Prostate gland (tissue), 2 donors: ENCODE data around the gene CLIC3. TPM values are rescaled to one million over a fixed set of nuclear protein-coding genes. Genes with fewer than 3 reads are reported as not detected.

Experiments used
- DNase-seq: peaks from one replicate; pipeline ENCODE4 v3.0.0-alpha.2; 2019; ENCODE audit warnings: low spot score
- H3K27ac ChIP-seq, 2 donors: fragments of 200-600 bp; sonication (generic); 2 replicates each; pipeline ENCODE4 v1.5.1; 2017 to 2019
- H3K27me3 ChIP-seq: fragments of 200-600 bp; sonication (generic); replicated peaks from 2 replicates; pipeline ENCODE4 v1.5.1; 2019; ENCODE audit not compliant: insufficient read depth
- H3K36me3 ChIP-seq, 2 donors: fragments of 200-600 bp; sonication (generic); 1 replicate in 1 of 2; 2 replicates in 1 of 2; pipeline versions ENCODE4 v1.5.1 to v1.8.1; 2017 to 2019
- H3K4me1 ChIP-seq: fragments of 200-600 bp; sonication (generic); replicated peaks from 2 replicates; pipeline ENCODE4 v1.5.1; 2019
- H3K4me3 ChIP-seq, 2 donors: fragments of 200-600 bp; sonication (generic); 2 replicates each; pipeline ENCODE4 v1.5.1; 2017 to 2019
- H3K9me3 ChIP-seq: fragments of 200-600 bp; sonication (generic); 2 replicates; pipeline ENCODE4 v1.5.1; 2017
- CTCF ChIP-seq, 4 experiments: fragments of 200-600 bp in 2 of 4; fragments of 450-650 bp in 2 of 4; sonication (generic) in 2 of 4; IDR thresholded peaks; 1 replicate in 3 of 4; 2 replicates in 1 of 4; pipeline ENCODE4 v1.5.1; 2016 to 2019; ENCODE audit warnings: antibody characterized with exemption in 4 of 4, mild to moderate bottlenecking in 2 of 4, moderate library complexity in 2 of 4
- POLR2A ChIP-seq: fragments of 450-650 bp; IDR thresholded peaks from one replicate; pipeline ENCODE4 v1.6.1; 2016; ENCODE audit warnings: antibody characterized with exemption, mild to moderate bottlenecking
- POLR2AphosphoS5 ChIP-seq: sonication (generic); formaldehyde crosslinking; IDR thresholded peaks from one replicate; pipeline ENCODE4 v1.6.1; 2017; ENCODE audit warnings: antibody characterized with exemption
- WGBS: methylation state at CpG from one replicate; pipeline ENCODE4 v1.1.5; 2018; 5-methylcytosine and 5-hydroxymethylcytosine counted together
- intact Hi-C: fragments of 100-400 bp; cut with DNase I; formaldehyde crosslinking; loops from one replicate; pipeline ENCODE4 v1.14.2; 2022
- total RNA-seq, 2 donors: library from RNA; depleted of rRNA; stranded (reverse); fragments of >200 nt; gene quantifications; one replicate each; pipeline ENCODE4 v1.1.0, GENCODE V29; 2016

The CLIC3 gene
- total RNA-seq, 2 donors from 2014 or later = 4.2 to 6.7 TPM

DNA sequence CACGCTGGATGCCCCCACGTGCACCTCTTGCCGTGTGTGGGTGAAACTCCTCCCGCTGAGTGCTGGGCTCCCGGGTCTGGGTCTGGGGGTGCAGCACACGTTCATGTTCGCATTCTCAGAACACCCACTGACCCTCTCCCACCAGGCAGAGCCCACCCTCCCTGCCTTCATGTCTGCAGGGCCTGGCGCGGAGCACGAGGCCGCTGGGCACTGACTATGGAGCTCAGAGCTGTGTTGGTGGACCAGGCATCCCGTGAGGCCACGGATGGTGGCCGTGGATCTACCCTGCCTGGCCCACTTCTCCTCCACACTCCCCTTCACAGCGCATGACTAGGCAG lies 35.5 kb downstream of the CLIC3 start:
- Histone ChIP-seq H3K4me1 (peaks cover 9% of the 10 kb centered on the region), H3K36me3 (no peaks in the 10 kb centered on the region), H3K4me3 (no peak overlapping the region), H3K27me3 (no peaks in the 10 kb centered on the region), H3K27ac (peak overlapping the region; percentile 62 to 63), H3K9me3 (no peaks in the 10 kb centered on the region)
- DNase-seq = no peak
- 77% methylated on average over 15 of the region's 15 CpGs for WGBS
- no peak for TF ChIP-seq POLR2A
- TF ChIP-seq POLR2AphosphoS5 = no peak
- no peak for TF ChIP-seq CTCF (IDR thresholded peaks at IDR 0.05)
- intact Hi-C loops = no loop called here

DNA sequence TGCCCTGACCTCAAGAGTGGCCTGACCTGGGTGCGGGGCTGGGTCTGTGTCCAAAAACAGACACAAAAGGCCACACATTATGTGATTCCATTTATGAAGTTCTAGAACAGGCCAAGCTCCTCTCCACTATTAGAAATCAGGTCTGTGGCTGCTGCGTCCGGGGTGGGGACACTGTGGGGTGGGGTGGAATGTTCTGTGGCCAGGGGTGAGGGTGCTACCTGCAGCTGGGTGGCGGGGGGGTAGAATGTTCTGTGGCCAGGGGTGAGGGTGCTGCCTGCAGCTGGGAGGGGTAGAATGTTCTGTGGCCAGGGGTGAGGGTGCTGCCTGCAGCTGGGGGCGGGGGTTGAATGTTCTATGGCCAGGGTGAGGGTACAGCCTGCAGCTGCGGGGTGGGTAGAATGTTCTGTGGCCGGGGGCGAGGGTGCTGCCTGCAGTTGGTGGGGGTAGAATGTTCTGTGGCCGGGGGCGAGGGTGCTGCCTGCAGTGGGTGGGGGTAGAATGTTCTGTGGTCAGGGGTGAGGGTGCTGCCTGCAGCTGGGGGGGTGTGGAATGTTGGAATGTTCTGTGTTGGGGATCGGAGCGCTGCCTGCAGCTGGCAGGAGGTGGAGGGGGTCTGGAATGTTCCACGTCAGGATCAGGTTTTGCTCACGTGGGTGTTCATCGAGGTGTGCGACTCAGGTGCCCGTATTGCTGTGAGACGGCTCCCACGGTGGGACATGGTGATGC lies 36.0 kb downstream of the CLIC3 start:
- Histone ChIP-seq H3K27ac (no peak overlapping the region), H3K4me3 (no peak overlapping the region), H3K27me3 (no peaks in the 10 kb centered on the region), H3K36me3 (no peaks in the 10 kb centered on the region), H3K9me3 (no peaks in the 10 kb centered on the region), H3K4me1 (peaks cover 9% of the 10 kb centered on the region)
- TF ChIP-seq CTCF (IDR thresholded peaks at IDR 0.05) (no peak), POLR2AphosphoS5 (no peak), POLR2A (no peak)
- no peak for DNase-seq
- intact Hi-C loops = no loop called here
- WGBS = 82% methylated on average over 19 of the region's 19 CpGs

DNA sequence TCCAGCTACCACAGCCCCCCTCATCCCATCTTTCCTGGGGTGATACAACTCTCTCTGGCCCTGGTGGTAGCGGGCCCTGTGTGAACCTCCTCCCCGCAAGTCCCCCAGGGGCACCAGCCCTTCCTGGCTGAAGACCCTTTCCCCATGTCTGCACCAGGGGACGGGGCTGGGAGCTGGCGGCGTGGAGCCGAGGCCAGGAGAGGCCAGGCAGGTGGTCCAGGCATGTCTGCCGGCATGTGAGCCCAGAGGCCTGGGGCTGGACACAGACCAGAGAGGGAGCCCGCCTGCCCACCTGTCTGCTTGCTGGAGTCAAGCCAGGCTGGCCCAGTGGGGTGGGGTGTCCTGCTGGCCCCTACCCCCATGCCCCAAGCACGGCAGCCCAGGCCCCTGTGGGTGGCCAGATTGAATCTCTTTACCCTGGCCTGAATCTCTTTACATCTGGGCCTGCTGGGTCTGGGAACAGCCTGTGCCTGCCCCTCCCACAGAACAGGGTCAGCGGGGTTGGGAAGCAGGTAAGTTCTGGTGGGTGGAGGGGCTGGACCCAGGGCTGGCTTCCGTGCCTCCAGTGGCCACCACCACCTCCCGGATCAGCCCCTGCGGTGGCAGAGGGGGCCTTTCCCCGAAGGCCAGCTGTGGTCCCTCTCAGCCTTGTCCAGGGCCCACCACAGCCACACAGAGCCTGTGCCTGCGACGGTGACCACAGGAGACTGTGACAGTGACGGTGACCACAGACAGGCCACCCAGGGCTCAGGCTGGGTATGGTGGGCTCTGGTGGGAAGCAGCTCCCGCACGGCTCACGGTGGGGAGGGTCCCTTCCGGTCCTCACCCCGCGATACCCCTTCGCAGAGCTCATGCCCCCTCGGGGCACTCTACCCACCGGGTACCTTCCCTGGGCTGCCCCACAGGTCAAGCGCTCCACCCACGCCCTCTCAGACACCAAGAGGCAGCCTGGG lies 37.2 kb downstream of the CLIC3 start:
- H3K27ac ChIP-seq = no peak overlapping the region
- intact Hi-C loops = no loop called here
- TF ChIP-seq CTCF (IDR thresholded peaks at IDR 0.05) (no peak), POLR2A (no peak), POLR2AphosphoS5 (no peak)

DNA sequence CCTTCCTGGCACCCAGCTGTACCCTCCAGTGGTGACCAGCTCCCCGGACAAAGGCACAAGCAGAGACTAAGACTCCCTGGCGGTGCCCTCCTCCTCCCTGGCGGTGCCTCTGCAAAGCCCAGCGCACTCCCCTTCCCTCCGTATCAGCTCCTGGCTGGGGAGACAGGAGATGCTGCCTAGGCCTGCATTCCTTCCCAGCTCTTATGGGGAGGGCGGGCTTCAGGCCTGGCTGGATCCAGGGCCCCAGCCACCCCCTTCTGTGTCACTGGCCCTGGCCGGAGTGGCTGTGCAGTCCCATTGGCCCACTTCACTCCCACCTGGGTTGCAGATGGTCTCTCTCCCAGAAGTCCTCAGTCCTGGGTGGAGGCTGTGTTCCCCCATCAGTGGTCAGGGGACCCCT lies 37.9 kb downstream of the CLIC3 start:
- DNase-seq = no peak
- no peaks in the 10 kb centered on the region for H3K27me3 ChIP-seq
- H3K4me3 ChIP-seq = no peak overlapping the region
- no peaks in the 10 kb centered on the region for H3K9me3 ChIP-seq
- H3K4me1 ChIP-seq = peaks cover 9% of the 10 kb centered on the region
- 91% methylated on average over 7 of the region's 7 CpGs for WGBS
- TF ChIP-seq CTCF (IDR thresholded peaks at IDR 0.05) (no peak), POLR2AphosphoS5 (no peak), POLR2A (no peak)
- H3K27ac ChIP-seq = no peak overlapping the region
- intact Hi-C loops = no loop called here
- H3K36me3 ChIP-seq = no peaks in the 10 kb centered on the region

More for the DNA sequence above, 37.2 kb downstream of the CLIC3 start:
- 89% methylated on average over 26 of the region's 28 CpGs for WGBS
- Histone ChIP-seq H3K36me3 (no peaks in the 10 kb centered on the region), H3K9me3 (no peaks in the 10 kb centered on the region), H3K4me3 (no peak overlapping the region), H3K27me3 (no peaks in the 10 kb centered on the region), H3K4me1 (peaks cover 9% of the 10 kb centered on the region)
- no peak for DNase-seq
